Adrenal gland (tissue), 5 donors: Measurements from ENCODE around the gene MAN1C1.

ENCODE experiments used
- CTCF ChIP-seq, 6 experiments: fragments of 450-650 bp in 4 of 6; fragments of 200-600 bp in 2 of 6; sonication (generic) in 1 of 6; IDR thresholded peaks; 1 replicate in 5 of 6; 2 replicates in 1 of 6; pipeline versions ENCODE4 v1.5.1 to v1.8.0; 2016 to 2021; ENCODE audit warnings: antibody characterized with exemption in 6 of 6, mild to moderate bottlenecking in 2 of 6, moderate library complexity in 1 of 6
- POLR2A ChIP-seq, 2 donors: fragments of 450-650 bp; IDR thresholded peaks; one replicate each; pipeline ENCODE4 v1.6.1; 2017; ENCODE audit warnings: antibody characterized with exemption in 2 of 2, mild to moderate bottlenecking in 2 of 2, moderate library complexity in 1 of 2
- donor health status: DM: no; HTN: no; CAD: no.

GRCh38 chr1:25641329-25641725, 24.7 kb downstream of the MAN1C1 start:
- TF ChIP-seq CTCF (IDR thresholded peaks at IDR 0.05) (no peak), POLR2A (IDR thresholded peaks at IDR 0.05) (no peak)
